ENCODE data around the gene TRIL. TPM values are rescaled to one million over a fixed set of nuclear protein-coding genes. Genes with fewer than 3 reads are reported as not detected.

The TRIL gene
- total RNA-seq, 1 donor from 2014 or later: 15.1 TPM

DNA sequence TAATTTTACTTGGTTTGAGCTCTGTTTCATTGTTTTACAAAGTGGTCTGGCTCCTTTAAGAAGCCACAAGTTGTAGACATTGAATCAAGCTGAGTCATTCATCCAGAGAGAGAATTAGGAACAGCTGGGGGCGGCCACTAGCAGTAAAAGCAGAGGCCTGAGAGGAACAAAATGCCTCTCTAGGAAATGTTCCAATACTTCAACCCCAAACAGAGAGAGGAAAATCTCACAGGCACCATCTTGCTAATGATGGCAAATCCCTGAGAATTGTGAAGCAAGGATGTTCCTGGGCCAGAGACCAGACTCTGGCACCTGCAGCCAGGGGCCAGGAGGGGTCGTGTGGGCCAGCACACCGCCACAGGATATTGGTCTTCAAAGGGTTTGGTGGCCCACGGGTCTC lies 26.5 kb upstream of the TRIL start:
- Histone ChIP-seq H3K4me1 (ENCODE audit: control insufficient read depth in 3 of 3, insufficient read depth in 3 of 3, low read length in 3 of 3) (peaks cover 22 to 41% (median 32%) of the 10 kb centered on the region in 3 donors), H3K27ac (ENCODE audit: low read depth, low read length) (peak overlapping the region; percentile 27), H3K27me3 (ENCODE audit: control insufficient read depth in 3 of 3, insufficient read depth in 3 of 3, low read length in 3 of 3) (no peaks in the 10 kb centered on the region), H3K9me3 (ENCODE audit: control insufficient read depth in 3 of 3, low read length in 3 of 3) (no peaks in the 10 kb centered on the region), H3K9ac (ENCODE audit: low read depth in 1 of 3, low read length in 3 of 3) (no peak overlapping the region), H3K36me3 (ENCODE audit: control insufficient read depth in 3 of 3, insufficient read depth in 3 of 3, low read length in 3 of 3) (no peaks in the 10 kb centered on the region), H3K4me3 (ENCODE audit: low read length in 3 of 3) (no peak overlapping the region)

DNA sequence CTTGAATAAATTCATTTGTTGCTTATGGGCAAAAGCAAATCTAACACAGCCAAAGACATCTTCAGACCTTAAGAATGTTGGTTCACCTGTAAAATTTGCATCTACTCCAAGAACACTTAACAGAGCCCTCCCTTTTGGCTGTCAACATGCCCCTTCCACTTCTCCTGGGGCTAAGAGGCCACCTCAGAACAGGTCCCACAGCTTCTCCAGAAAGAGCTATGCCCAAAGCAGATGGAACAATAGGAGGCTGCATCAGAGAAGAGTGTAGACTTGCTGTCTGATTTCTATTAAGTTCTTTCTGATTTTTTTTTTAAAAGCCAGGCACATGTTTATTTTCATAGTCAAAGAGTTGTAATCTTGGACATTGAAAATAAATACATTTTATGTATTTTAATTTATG lies 26.1 kb upstream of the TRIL start:
- Histone ChIP-seq H3K4me3 (ENCODE audit: low read length in 3 of 3) (no peak overlapping the region), H3K9me3 (ENCODE audit: control insufficient read depth in 3 of 3, low read length in 3 of 3) (no peaks in the 10 kb centered on the region), H3K4me1 (ENCODE audit: control insufficient read depth in 3 of 3, insufficient read depth in 3 of 3, low read length in 3 of 3) (peaks cover 22 to 36% (median 28%) of the 10 kb centered on the region in 3 donors), H3K9ac (ENCODE audit: low read depth in 1 of 3, low read length in 3 of 3) (no peak overlapping the region), H3K27me3 (ENCODE audit: control insufficient read depth in 3 of 3, insufficient read depth in 3 of 3, low read length in 3 of 3) (no peaks in the 10 kb centered on the region), H3K36me3 (ENCODE audit: control insufficient read depth in 3 of 3, insufficient read depth in 3 of 3, low read length in 3 of 3) (no peaks in the 10 kb centered on the region), H3K27ac (ENCODE audit: low read depth, low read length) (no peak overlapping the region)

DNA sequence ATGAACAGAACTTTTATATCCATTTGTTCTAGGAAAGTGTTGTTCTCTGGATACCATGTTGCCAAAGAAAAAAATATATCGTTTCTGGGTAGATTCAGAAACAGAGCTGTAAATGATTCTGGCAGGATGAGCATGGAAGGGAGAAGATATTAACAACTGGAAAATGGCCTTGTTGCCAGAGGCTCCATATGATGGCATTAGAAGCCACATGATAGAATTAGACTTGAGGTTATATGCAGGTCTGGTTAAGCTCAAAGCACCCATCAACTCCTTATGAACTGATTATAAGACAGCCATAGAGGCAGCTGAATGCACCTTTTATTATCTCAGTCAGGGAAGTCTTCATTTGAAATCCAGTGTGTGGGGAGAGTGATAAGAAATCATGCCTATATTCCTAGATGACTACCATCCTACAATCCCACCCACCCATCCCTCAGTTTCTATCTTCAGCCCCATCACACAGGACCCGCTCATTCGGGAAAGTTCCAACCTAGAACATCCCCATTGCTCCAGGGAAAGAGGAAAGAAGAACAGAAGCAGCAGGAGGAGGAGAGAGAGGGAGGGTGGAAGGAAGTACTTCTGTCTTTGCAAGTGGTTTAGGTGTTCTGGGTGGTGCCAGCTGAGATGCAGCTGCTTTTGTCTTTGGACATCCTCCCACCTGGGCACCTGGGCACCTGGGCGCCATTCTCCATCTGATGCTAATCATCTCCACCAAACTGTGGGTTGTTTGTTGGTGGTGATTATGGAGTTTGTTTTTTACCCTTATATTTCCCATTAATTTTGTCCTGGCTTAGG lies 25.5 kb upstream of the TRIL start:
- Histone ChIP-seq H3K9me3 (ENCODE audit: control insufficient read depth in 3 of 3, low read length in 3 of 3) (no peaks in the 10 kb centered on the region), H3K4me1 (ENCODE audit: control insufficient read depth in 3 of 3, insufficient read depth in 3 of 3, low read length in 3 of 3) (peaks cover 22 to 32% (median 24%) of the 10 kb centered on the region in 3 donors), H3K27me3 (ENCODE audit: control insufficient read depth in 3 of 3, insufficient read depth in 3 of 3, low read length in 3 of 3) (no peaks in the 10 kb centered on the region), H3K27ac (ENCODE audit: low read depth, low read length) (no peak overlapping the region), H3K9ac (ENCODE audit: low read depth in 1 of 3, low read length in 3 of 3) (no peak overlapping the region), H3K36me3 (ENCODE audit: control insufficient read depth in 3 of 3, insufficient read depth in 3 of 3, low read length in 3 of 3) (no peaks in the 10 kb centered on the region), H3K4me3 (ENCODE audit: low read length in 3 of 3) (no peak overlapping the region)

DNA sequence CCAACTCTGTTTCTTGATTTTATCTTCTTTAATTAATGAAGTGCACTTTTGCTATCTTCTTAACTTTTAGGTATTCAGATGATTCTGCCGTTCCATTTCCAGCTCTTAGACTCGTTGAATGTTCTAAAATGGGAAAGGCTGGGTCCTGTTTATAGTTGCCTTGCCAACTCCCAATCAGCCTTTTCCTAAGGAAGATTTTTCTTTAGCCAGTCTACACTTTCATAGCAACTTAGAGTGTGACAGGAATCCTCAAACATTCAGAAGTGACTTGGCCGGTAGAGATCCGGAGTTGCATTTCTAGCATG lies 23.0 kb upstream of the TRIL start:
- Histone ChIP-seq H3K36me3 (ENCODE audit: control insufficient read depth in 3 of 3, insufficient read depth in 3 of 3, low read length in 3 of 3) (no peaks in the 10 kb centered on the region), H3K9ac (ENCODE audit: low read depth in 1 of 3, low read length in 3 of 3) (no peak overlapping the region), H3K27me3 (ENCODE audit: control insufficient read depth in 3 of 3, insufficient read depth in 3 of 3, low read length in 3 of 3) (no peaks in the 10 kb centered on the region), H3K9me3 (ENCODE audit: control insufficient read depth in 3 of 3, low read length in 3 of 3) (no peaks in the 10 kb centered on the region), H3K4me1 (ENCODE audit: control insufficient read depth in 3 of 3, insufficient read depth in 3 of 3, low read length in 3 of 3) (peaks cover 5 to 22% (median 11%) of the 10 kb centered on the region in 3 donors), H3K4me3 (ENCODE audit: low read length in 3 of 3) (no peak overlapping the region), H3K27ac (ENCODE audit: low read depth, low read length) (no peak overlapping the region)

DNA sequence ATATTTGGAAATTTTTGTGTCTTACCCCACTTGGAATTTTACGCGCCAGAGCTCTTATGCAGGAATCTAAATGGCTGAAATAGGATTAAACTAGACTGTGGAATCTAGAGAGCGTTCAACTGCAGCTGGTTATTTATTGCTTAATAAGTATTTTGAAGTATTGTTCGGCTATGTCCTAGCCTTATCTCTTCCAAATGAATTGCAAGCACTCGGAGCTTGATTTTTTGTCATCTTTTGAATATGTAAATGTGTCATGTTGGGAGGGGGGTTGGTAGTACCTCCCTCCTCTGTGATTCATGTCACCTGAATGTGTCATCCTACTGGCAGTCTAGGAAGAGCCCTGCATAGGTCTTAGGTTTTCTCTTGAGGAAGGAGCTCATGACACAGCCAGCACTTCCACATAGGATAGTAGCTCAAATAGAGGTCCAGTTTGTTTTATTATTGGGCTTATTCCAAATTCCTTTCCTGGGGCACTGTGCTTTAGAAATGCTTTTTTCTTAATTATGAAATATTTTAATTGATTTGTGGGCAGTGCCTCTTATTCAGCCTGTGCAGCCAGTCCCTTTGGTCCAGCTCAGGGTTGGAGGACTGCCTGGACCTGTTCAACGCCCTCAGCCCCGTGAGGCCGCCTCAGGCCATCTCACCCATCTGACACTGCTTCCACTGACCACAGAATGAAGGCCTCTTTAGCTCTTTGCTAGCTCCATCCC lies 22.5 kb upstream of the TRIL start:
- Histone ChIP-seq H3K4me1 (ENCODE audit: control insufficient read depth in 3 of 3, insufficient read depth in 3 of 3, low read length in 3 of 3) (peaks cover 4 to 19% (median 7%) of the 10 kb centered on the region in 3 donors), H3K9me3 (ENCODE audit: control insufficient read depth in 3 of 3, low read length in 3 of 3) (no peaks in the 10 kb centered on the region), H3K4me3 (ENCODE audit: low read length in 3 of 3) (no peak overlapping the region), H3K27me3 (ENCODE audit: control insufficient read depth in 3 of 3, insufficient read depth in 3 of 3, low read length in 3 of 3) (no peaks in the 10 kb centered on the region), H3K27ac (ENCODE audit: low read depth, low read length) (no peak overlapping the region), H3K9ac (ENCODE audit: low read depth in 1 of 3, low read length in 3 of 3) (no peak overlapping the region), H3K36me3 (ENCODE audit: control insufficient read depth in 3 of 3, insufficient read depth in 3 of 3, low read length in 3 of 3) (no peaks in the 10 kb centered on the region)

DNA sequence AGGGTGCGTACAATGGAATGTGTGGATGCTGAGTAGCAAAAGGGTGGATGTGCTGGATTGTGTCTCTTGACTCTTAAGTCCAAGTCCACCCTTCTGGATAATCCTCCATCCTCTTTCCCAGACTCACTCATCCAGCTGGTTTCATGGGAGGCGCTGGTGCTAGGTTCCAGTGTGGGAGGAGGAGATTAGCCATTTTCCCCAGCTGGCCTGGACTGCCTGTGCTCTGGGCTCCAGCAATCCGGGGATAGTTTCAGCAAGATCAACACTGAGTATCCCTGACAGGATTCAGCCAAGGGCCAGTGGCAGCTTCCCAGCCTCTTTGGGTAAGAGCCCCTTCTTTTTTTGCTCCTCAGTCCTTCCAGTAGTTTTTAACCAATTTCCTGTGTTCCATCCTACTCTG lies 21.6 kb upstream of the TRIL start:
- Histone ChIP-seq H3K4me1 (ENCODE audit: control insufficient read depth in 3 of 3, insufficient read depth in 3 of 3, low read length in 3 of 3) (peaks cover 2 to 11% (median 2%) of the 10 kb centered on the region in 3 donors), H3K9me3 (ENCODE audit: control insufficient read depth in 3 of 3, low read length in 3 of 3) (no peaks in the 10 kb centered on the region), H3K27ac (ENCODE audit: low read depth, low read length) (no peak overlapping the region), H3K4me3 (ENCODE audit: low read length in 3 of 3) (no peak overlapping the region), H3K27me3 (ENCODE audit: control insufficient read depth in 3 of 3, insufficient read depth in 3 of 3, low read length in 3 of 3) (no peaks in the 10 kb centered on the region), H3K36me3 (ENCODE audit: control insufficient read depth in 3 of 3, insufficient read depth in 3 of 3, low read length in 3 of 3) (no peaks in the 10 kb centered on the region), H3K9ac (ENCODE audit: low read depth in 1 of 3, low read length in 3 of 3) (no peak overlapping the region)

DNA sequence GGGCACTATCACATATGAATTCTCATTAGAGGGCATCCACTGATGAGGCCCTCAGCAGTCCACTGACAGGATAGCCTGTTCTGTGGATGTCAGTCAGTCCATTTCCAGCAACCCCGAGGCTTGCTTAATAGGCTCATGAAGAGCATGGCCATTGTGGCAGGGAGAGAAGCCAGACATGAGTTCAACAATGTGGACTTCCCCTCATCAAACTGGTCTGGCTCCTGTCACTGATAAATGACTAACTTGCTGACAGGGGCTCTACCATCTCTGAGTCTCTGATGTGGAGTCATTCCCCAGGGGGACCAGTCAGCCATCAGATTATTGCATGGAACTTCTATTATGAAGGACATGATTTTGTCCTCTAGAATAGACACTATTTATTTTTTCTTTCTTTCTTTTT lies 19.8 kb upstream of the TRIL start:
- Histone ChIP-seq H3K36me3 (ENCODE audit: control insufficient read depth in 3 of 3, insufficient read depth in 3 of 3, low read length in 3 of 3) (no peaks in the 10 kb centered on the region), H3K9me3 (ENCODE audit: control insufficient read depth in 3 of 3, low read length in 3 of 3) (peaks cover 0 to 7% (median 0%) of the 10 kb centered on the region in 3 donors), H3K27ac (ENCODE audit: low read depth, low read length) (no peak overlapping the region), H3K4me3 (ENCODE audit: low read length in 3 of 3) (no peak overlapping the region), H3K4me1 (ENCODE audit: control insufficient read depth in 3 of 3, insufficient read depth in 3 of 3, low read length in 3 of 3) (peaks cover 0 to 5% (median 0%) of the 10 kb centered on the region in 3 donors), H3K9ac (ENCODE audit: low read depth in 1 of 3, low read length in 3 of 3) (no peak overlapping the region), H3K27me3 (ENCODE audit: control insufficient read depth in 3 of 3, insufficient read depth in 3 of 3, low read length in 3 of 3) (no peaks in the 10 kb centered on the region)

DNA sequence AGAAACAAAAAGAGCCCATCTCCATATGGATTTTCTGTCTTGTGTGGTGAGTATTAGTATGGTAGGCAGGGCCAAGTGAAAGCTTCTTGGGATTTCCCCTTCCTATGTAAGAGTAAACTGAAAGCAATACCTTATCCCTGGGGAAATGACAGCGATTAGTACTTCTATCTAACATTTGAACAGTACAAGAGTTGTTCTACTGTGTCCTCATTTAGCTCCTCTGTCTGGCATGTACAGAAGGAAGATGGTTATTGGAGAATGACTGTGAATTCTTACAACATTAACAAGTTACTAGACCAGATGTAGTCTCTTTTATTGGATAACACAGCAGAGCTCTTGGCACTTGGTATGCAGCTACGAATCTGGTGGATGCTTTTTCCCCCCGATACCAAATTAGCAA lies 17.9 kb upstream of the TRIL start:
- H3K27ac ChIP-seq (ENCODE audit: low read depth, low read length): no peak overlapping the region
- no peak overlapping the region for H3K4me3 ChIP-seq (ENCODE audit: low read length in 3 of 3)
- no peaks in the 10 kb centered on the region for H3K27me3 ChIP-seq (ENCODE audit: control insufficient read depth in 3 of 3, insufficient read depth in 3 of 3, low read length in 3 of 3)
- no peak overlapping the region for H3K9ac ChIP-seq (ENCODE audit: low read depth in 1 of 3, low read length in 3 of 3)
- H3K36me3 ChIP-seq (ENCODE audit: control insufficient read depth in 3 of 3, insufficient read depth in 3 of 3, low read length in 3 of 3): no peaks in the 10 kb centered on the region
- H3K4me1 ChIP-seq (ENCODE audit: control insufficient read depth in 3 of 3, insufficient read depth in 3 of 3, low read length in 3 of 3): peaks cover 0 to 5% (median 0%) of the 10 kb centered on the region in 3 donors
- peaks cover 0 to 8% (median 0%) of the 10 kb centered on the region in 3 donors for H3K9me3 ChIP-seq (ENCODE audit: control insufficient read depth in 3 of 3, low read length in 3 of 3)

DNA sequence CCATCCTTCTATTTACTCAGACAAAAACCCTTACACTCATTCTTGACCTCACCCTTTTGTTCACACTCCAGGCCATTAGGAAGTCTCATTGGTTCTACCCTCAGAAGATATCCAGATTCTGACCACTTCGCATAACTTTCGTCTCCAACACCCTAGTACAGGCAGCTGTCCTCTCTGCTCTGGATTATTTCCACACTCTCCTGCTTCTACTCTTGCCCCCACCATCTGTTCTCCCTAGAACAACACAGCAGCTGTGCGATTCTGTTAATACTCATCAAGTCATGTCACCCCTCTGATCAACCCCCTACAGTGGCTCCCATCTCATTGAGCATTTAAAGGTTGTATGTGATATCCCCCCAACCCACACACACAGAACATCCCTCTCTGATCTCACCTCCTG lies 15.5 kb upstream of the TRIL start:
- Histone ChIP-seq H3K27me3 (ENCODE audit: control insufficient read depth in 3 of 3, insufficient read depth in 3 of 3, low read length in 3 of 3) (no peaks in the 10 kb centered on the region), H3K4me1 (ENCODE audit: control insufficient read depth in 3 of 3, insufficient read depth in 3 of 3, low read length in 3 of 3) (no peaks in the 10 kb centered on the region), H3K9ac (ENCODE audit: low read depth in 1 of 3, low read length in 3 of 3) (no peak overlapping the region), H3K27ac (ENCODE audit: low read depth, low read length) (no peak overlapping the region), H3K36me3 (ENCODE audit: control insufficient read depth in 3 of 3, insufficient read depth in 3 of 3, low read length in 3 of 3) (no peaks in the 10 kb centered on the region), H3K9me3 (ENCODE audit: control insufficient read depth in 3 of 3, low read length in 3 of 3) (peaks cover 0 to 8% (median 2%) of the 10 kb centered on the region in 3 donors), H3K4me3 (ENCODE audit: low read length in 3 of 3) (no peak overlapping the region)

DNA sequence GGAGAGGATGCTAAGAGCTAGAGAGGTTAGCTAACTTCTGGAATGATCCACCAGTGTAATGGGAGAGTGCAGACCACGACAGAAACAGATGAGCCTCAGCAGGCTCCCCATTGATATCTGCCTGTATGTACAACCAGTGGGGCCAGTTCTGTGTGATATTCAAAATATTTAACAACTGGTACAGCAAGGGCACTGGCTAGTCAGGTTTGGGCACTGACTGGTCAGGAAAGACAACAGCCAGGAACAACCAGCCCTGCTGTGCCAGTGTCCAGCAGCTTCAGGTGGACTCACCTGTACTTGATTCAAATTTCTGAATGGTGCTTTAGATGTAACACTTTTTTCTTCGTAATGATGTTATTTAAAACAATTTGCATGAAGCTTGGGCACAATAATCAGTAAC lies 5.9 kb upstream of the TRIL start:
- Histone ChIP-seq H3K9ac (ENCODE audit: low read depth in 1 of 3, low read length in 3 of 3) (no peak overlapping the region), H3K9me3 (ENCODE audit: control insufficient read depth in 3 of 3, low read length in 3 of 3) (no peaks in the 10 kb centered on the region), H3K27me3 (ENCODE audit: control insufficient read depth in 3 of 3, insufficient read depth in 3 of 3, low read length in 3 of 3) (no peaks in the 10 kb centered on the region), H3K36me3 (ENCODE audit: control insufficient read depth in 3 of 3, insufficient read depth in 3 of 3, low read length in 3 of 3) (no peaks in the 10 kb centered on the region), H3K4me3 (ENCODE audit: low read length in 3 of 3) (no peak overlapping the region), H3K27ac (ENCODE audit: low read depth, low read length) (no peak overlapping the region), H3K4me1 (ENCODE audit: control insufficient read depth in 3 of 3, insufficient read depth in 3 of 3, low read length in 3 of 3) (no peaks in the 10 kb centered on the region)
